GM19324 (cell line): ENCODE measurements around the gene ADGB.
"Not testable (repeated sequence)": the region's sequence is repeated elsewhere in the genome, so short reads cannot be mapped to it uniquely, and the experiment has no call there.

Experiments
- ATAC-seq: cut with Tn5 transposase; IDR thresholded peaks from one replicate; pipeline ENCODE4 v1.9.1; 2021; ENCODE audit warnings: mild to moderate bottlenecking, moderate library complexity; ENCODE audit not compliant: unreplicated experiment, low FRiP score

ADGB gene

GRCh38 chr6:146598772-146599405 is at the start of gene ADGB:
TSS of gene ADGB (plus strand) at chr6:146598972. CDS start at chr6:146599041, 69 bp downstream.
- no peak for ATAC-seq

- no peak for ATAC-seq
Observed at GRCh38 chr6:146550911-146551310, 47.9 kb upstream of the ADGB start.

GRCh38 chr6:146551545-146551944 is 47.2 kb upstream of the ADGB start:
- ATAC-seq, result no peak

- ATAC-seq, result no peak
Observed at GRCh38 chr6:146553377-146554135, 45.2 kb upstream of the ADGB start.

GRCh38 chr6:146560607-146561006 is 38.2 kb upstream of the ADGB start:
- no peak for ATAC-seq

- not testable (repeated sequence) for ATAC-seq
Observed at GRCh38 chr6:146566661-146567060, 32.1 kb upstream of the ADGB start.

GRCh38 chr6:146568619-146569018 is 30.2 kb upstream of the ADGB start:
- not testable (repeated sequence) for ATAC-seq

GRCh38 chr6:146574211-146574610 is 24.6 kb upstream of the ADGB start:
- no peak for ATAC-seq

- no peak for ATAC-seq
Observed at GRCh38 chr6:146578054-146578453, 20.7 kb upstream of the ADGB start.

- ATAC-seq, result no peak
Observed at GRCh38 chr6:146581968-146582367, 16.8 kb upstream of the ADGB start.

- ATAC-seq, result no peak
Observed at GRCh38 chr6:146582857-146583256, 15.9 kb upstream of the ADGB start.

- no peak for ATAC-seq
Observed at GRCh38 chr6:146583966-146584365, 14.8 kb upstream of the ADGB start.

GRCh38 chr6:146587459-146587858 is 11.3 kb upstream of the ADGB start:
- no peak for ATAC-seq

GRCh38 chr6:146590492-146590891 is 8.3 kb upstream of the ADGB start:
- no peak for ATAC-seq

GRCh38 chr6:146592451-146592850 is 6.3 kb upstream of the ADGB start:
- no peak for ATAC-seq

GRCh38 chr6:146593986-146594385 is 4.8 kb upstream of the ADGB start:
- no peak for ATAC-seq

- no peak for ATAC-seq
Observed at GRCh38 chr6:146594495-146594894, 4.3 kb upstream of the ADGB start.

- no peak for ATAC-seq
Observed at GRCh38 chr6:146595972-146596731, 2.6 kb upstream of the ADGB start.

GRCh38 chr6:146601352-146601751 is 2.6 kb downstream of the ADGB start:
- no peak for ATAC-seq

- no peak for ATAC-seq
Observed at GRCh38 chr6:146602526-146602925, 3.8 kb downstream of the ADGB start.

GRCh38 chr6:146613947-146614346 is 15.2 kb downstream of the ADGB start:
- no peak for ATAC-seq
